PC-9 (cell line): ENCODE measurements around the gene CTSW.

ENCODE experiments used
- EZH2 ChIP-seq: fragments of 200-600 bp; sonication (generic); IDR thresholded peaks from 2 replicates; pipeline ENCODE4 v1.8.0; 2017; ENCODE audit warnings: antibody characterized with exemption, low read depth
- TF ChIP-seq, protein P1 (sequence below): fragments of 200-600 bp; sonication (generic); conservative IDR thresholded peaks from 2 replicates; pipeline ENCODE4 v1.6.1; 2017; ENCODE audit warnings: mixed run types, antibody characterized with exemption, mild to moderate bottlenecking, moderate library complexity

GRCh38 chr11:65928667-65929066, 49.0 kb downstream of the CTSW start:
- TF ChIP-seq, protein P1, sequence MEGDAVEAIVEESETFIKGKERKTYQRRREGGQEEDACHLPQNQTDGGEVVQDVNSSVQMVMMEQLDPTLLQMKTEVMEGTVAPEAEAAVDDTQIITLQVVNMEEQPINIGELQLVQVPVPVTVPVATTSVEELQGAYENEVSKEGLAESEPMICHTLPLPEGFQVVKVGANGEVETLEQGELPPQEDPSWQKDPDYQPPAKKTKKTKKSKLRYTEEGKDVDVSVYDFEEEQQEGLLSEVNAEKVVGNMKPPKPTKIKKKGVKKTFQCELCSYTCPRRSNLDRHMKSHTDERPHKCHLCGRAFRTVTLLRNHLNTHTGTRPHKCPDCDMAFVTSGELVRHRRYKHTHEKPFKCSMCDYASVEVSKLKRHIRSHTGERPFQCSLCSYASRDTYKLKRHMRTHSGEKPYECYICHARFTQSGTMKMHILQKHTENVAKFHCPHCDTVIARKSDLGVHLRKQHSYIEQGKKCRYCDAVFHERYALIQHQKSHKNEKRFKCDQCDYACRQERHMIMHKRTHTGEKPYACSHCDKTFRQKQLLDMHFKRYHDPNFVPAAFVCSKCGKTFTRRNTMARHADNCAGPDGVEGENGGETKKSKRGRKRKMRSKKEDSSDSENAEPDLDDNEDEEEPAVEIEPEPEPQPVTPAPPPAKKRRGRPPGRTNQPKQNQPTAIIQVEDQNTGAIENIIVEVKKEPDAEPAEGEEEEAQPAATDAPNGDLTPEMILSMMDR = no peak
- TF ChIP-seq EZH2 = no peak
